ENCODE data around the gene ALKAL2. TPM values are rescaled to one million over a fixed set of nuclear protein-coding genes. Genes with fewer than 3 reads are reported as not detected.

The ALKAL2 gene
- total RNA-seq, 1 experiment from 2014 or later = not detected

DNA sequence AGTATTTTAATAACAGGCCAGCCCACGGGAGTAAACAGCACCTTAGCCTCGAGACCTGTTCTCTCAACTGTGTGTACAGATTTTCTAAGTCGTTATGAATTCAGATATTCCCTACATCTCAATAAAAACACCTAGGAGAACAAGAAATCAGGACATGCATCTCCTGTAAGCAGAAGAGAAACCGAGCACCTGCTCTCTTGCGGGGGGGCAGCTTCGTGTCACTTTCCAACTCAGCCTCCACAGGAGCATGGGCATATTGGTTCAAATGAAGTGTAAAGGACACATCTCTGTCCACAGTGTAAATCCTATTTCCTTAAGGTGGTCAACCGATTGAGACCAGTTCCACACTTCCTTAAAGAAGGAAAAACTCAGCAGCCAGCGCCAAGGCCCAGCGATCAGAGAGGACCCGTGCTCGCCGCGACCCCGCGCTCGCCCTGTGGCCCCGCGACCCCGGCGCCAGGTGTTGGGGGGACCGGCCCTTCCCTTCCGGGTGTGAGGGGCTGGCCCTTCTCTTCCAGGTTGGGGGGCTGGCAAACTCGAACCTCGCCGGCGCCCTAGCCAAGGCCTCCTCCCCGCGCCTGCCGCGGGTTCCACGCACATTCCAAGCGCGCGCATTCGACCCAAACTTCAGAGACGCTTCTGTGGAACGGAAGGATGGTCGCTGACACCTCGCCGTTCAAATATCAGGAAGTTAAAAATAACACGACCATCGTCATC, 24.7 kb downstream of the ALKAL2 start (continued):
- TF ChIP-seq SIN3A (IDR thresholded peaks at IDR 0.05; ENCODE audit: low read depth) = no peak
- no peak for TF ChIP-seq RAD21 (IDR thresholded peaks at IDR 0.05; ENCODE audit: low read depth)
- no peak for TF ChIP-seq ZBTB33 (IDR thresholded peaks at IDR 0.05; ENCODE audit: extremely low read depth, insufficient replicate concordance, low read length)

DNA sequence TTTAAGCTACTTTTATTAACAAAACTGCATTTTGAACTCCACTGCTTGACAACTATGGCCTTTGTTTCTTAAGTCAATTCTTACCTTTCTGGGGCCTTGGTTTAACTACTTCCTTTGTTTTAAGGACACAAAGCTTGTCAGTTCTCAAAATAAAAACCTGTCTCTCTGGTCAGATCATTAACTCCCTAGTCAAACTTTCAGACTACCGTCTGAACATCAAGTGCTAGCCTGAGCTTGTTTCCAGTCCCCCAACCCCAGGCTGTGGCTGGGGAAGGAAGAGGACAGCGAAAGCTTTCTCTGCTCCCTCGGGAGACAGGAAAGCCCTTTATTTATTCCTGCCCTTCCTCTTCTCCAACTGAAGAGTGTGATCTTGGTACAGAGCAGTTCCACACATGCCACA, 25.8 kb downstream of the ALKAL2 start:
- Histone ChIP-seq H3K9me2 (ENCODE audit: insufficient read depth) (no peaks in the 10 kb centered on the region), H3K36me3 (ENCODE audit: control insufficient read depth in 1 of 2, insufficient read depth in 2 of 2, low read length in 2 of 2) (no peaks in the 10 kb centered on the region; a peak in 1 of 4 replicates), H2AFZ (ENCODE audit: low read depth, low read length, poor library complexity, severe bottlenecking) (no peak overlapping the region), H3K79me2 (ENCODE audit: insufficient read depth, low read length) (peaks cover 35% of the 10 kb centered on the region), H3K4me1 (ENCODE audit: control insufficient read depth in 1 of 2, insufficient read depth in 2 of 2, low read length in 2 of 2) (peaks cover 12 to 27% of the 10 kb centered on the region in 2 experiments; a peak in 3 of 4 replicates), H3K27me3 (ENCODE audit: insufficient read depth, low read length) (no peaks in the 10 kb centered on the region), H3K27ac (ENCODE audit: low read depth, low read length) (no peak overlapping the region), H4K20me1 (ENCODE audit: insufficient read depth) (peaks cover 6% of the 10 kb centered on the region; the same call in 1 of the 2 replicates), H3K9me3 (ENCODE audit: control insufficient read depth in 1 of 2, insufficient read depth in 1 of 2, low read depth in 1 of 2, low read length in 2 of 2) (peaks cover 8 to 12% of the 10 kb centered on the region in 2 experiments; a peak in 3 of 4 replicates), H3K9ac (ENCODE audit: low read length) (no peak overlapping the region), H3K4me2 (ENCODE audit: low read length) (no peak overlapping the region), H3K4me3 (replicated peaks in 1 of 2; ENCODE audit: low read depth in 1 of 2, low read length in 2 of 2) (no peak overlapping the region)
- ChIA-PET CTCF (no interaction called here), POLR2A (no interaction called here), RAD21 (ENCODE audit: low non-redundant PET in 1 of 2, low total read pairs in 2 of 2, uncharacterized antibody in 2 of 2, unreplicated experiment in 2 of 2) (no interaction called here)
- no TSS peak for BruUV-seq (replicated peaks)
- no peak for DNase-seq (ENCODE audit: low read depth, low spot score)
- ATAC-seq = no peak
- TF ChIP-seq ATF3 (IDR thresholded peaks at IDR 0.05) (no peak), ELF1 (IDR thresholded peaks at IDR 0.05; ENCODE audit: borderline replicate concordance, low read depth) (no peak)
- intact Hi-C loops (cut with micrococcal nuclease) = no loop called here

Measured in HCT116 (cell line).